Endodermal cell (in vitro differentiated cells): ENCODE results near the gene PCP4L1. TPM values are rescaled to one million over a fixed set of nuclear protein-coding genes. Genes with fewer than 3 reads are reported as not detected.
"Not testable (repeated sequence)": the region's sequence is repeated elsewhere in the genome, so short reads cannot be mapped to it uniquely, and the experiment has no call there.

Experiments used
- DNase-seq: peaks from one replicate; pipeline ENCODE4 v3.0.0-alpha.2; 2017
- H3K27ac ChIP-seq: 2 replicates; pipeline ENCODE4 v1.5.1; 2013; ENCODE audit warnings: mild to moderate bottlenecking, low read depth, low read length, moderate library complexity
- H3K27me3 ChIP-seq: 2 replicates; pipeline ENCODE4 v1.6.1; 2013; ENCODE audit warnings: mild to moderate bottlenecking, low read length, moderate library complexity; ENCODE audit not compliant: insufficient read depth, control insufficient read depth, poor library complexity, severe bottlenecking
- H3K36me3 ChIP-seq: 2 replicates; pipeline ENCODE4 v1.7.0; 2013; ENCODE audit warnings: mild to moderate bottlenecking, low read length, moderate library complexity; ENCODE audit not compliant: control insufficient read depth, insufficient read depth
- H3K4me1 ChIP-seq: one replicate; pipeline ENCODE4 v1.7.0; 2013; ENCODE audit warnings: low read length; ENCODE audit not compliant: control insufficient read depth, insufficient read depth
- H3K4me3 ChIP-seq: 2 replicates; pipeline ENCODE4 v1.5.1; 2013; ENCODE audit warnings: mild to moderate bottlenecking, low read length, moderate library complexity
- H3K9ac ChIP-seq: 2 replicates; pipeline ENCODE4 v1.6.1; 2013; ENCODE audit warnings: mild to moderate bottlenecking, low read length, moderate library complexity; ENCODE audit not compliant: poor library complexity, severe bottlenecking; ENCODE audit errors: extremely low read depth
- H3K9me3 ChIP-seq: 2 replicates; pipeline ENCODE4 v1.6.1; 2013; ENCODE audit warnings: mild to moderate bottlenecking, low read length, moderate library complexity; ENCODE audit not compliant: control insufficient read depth
- H3K27ac Mint-ChIP-seq: 2 replicates; pipeline ENCODE4 v1.8.0; 2020; ENCODE audit warnings: mixed read lengths
- H3K27me3 Mint-ChIP-seq: 2 replicates; pipeline ENCODE4 v1.8.0; 2021; ENCODE audit warnings: mild to moderate bottlenecking, mixed read lengths; ENCODE audit not compliant: insufficient read depth
- H3K36me3 Mint-ChIP-seq: 2 replicates; pipeline ENCODE4 v1.8.0; 2020; ENCODE audit warnings: low read depth, mixed read lengths
- H3K4me1 Mint-ChIP-seq: 2 replicates; pipeline ENCODE4 v1.8.0; 2020; ENCODE audit warnings: mixed read lengths
- H3K4me3 Mint-ChIP-seq: 2 replicates; pipeline ENCODE4 v1.8.0; 2020; ENCODE audit warnings: mild to moderate bottlenecking, moderate library complexity, mixed read lengths
- H3K9me3 Mint-ChIP-seq: 2 replicates; pipeline ENCODE4 v1.8.0; 2020; ENCODE audit warnings: mild to moderate bottlenecking, mixed read lengths
- CTCF ChIP-seq: fragments of 200-600 bp; sonication (generic); conservative IDR thresholded peaks from 2 replicates; pipeline ENCODE4 v1.5.0; 2021; ENCODE audit warnings: antibody characterized with exemption, mild to moderate bottlenecking
- WGBS, 2 experiments: methylation state at CpG; one replicate each; pipeline versions ENCODE4 v1.1.5 to v1.1.7; 2013; ENCODE audit warnings: missing lambda C conversion rate in 2 of 2, mixed read lengths in 1 of 2; ENCODE audit not compliant: insufficient coverage in 1 of 2, insufficient read length in 1 of 2; 5-methylcytosine and 5-hydroxymethylcytosine counted together
- total RNA-seq, 2 donors: library from RNA; stranded (reverse); fragmentation: NEBNext Ultra II Directional in 1 of 2; extraction: Animal tissue kit (Norgen Biotek cat#: 25700) in 1 of 2; gene quantifications; 2 replicates in 1 of 2; 3 replicates in 1 of 2; pipeline ENCODE4 v1.2.1, GENCODE V29; 2021

PCP4L1 gene
- total RNA-seq, 2 donors from 2014 or later: 4.0 to 11.3 TPM

- no peak overlapping the region for H3K4me3 Mint-ChIP-seq
- no peak for TF ChIP-seq CTCF
- peaks cover 3% of the 10 kb centered on the region for H3K36me3 Mint-ChIP-seq
- H3K4me1 Mint-ChIP-seq: peaks cover 10% of the 10 kb centered on the region
- Histone ChIP-seq H3K9ac (no peak overlapping the region), H3K9me3 (peaks cover 2% of the 10 kb centered on the region), H3K27me3 (no peaks in the 10 kb centered on the region), H3K36me3 (no peaks in the 10 kb centered on the region), H3K4me3 (no peak overlapping the region), H3K4me1 (no peaks in the 10 kb centered on the region), H3K27ac (no peak overlapping the region)
- no peak overlapping the region for H3K27ac Mint-ChIP-seq
- H3K9me3 Mint-ChIP-seq: peaks cover 9% of the 10 kb centered on the region
- WGBS, 2 experiments: 94 to 95% methylated on average over 8 of the region's 8 CpGs
- peaks cover 3% of the 10 kb centered on the region for H3K27me3 Mint-ChIP-seq
- DNase-seq: no peak
Measured at GRCh38 chr1:161251579-161251978, 7.0 kb upstream of the PCP4L1 start.

- WGBS, 2 experiments: 94 to 97% methylated on average over 4 to 5 of the region's 5 CpGs
- H3K27me3 ChIP-seq: peaks cover 23% of the 10 kb centered on the region
- H3K27ac Mint-ChIP-seq: not testable (repeated sequence)
Measured at GRCh38 chr1:161255302-161255701, 3.2 kb upstream of the PCP4L1 start.

GRCh38 chr1:161255955-161256520 lies 2.5 kb upstream of the PCP4L1 start:
- not testable (repeated sequence) for H3K36me3 ChIP-seq, H3K27ac ChIP-seq, H3K4me3 Mint-ChIP-seq, H3K9ac ChIP-seq, H3K36me3 Mint-ChIP-seq, H3K4me1 ChIP-seq, DNase-seq, H3K27ac Mint-ChIP-seq
- H3K4me1 Mint-ChIP-seq: peaks cover 30% of the 10 kb centered on the region
- H3K27me3 Mint-ChIP-seq: peaks cover 44% of the 10 kb centered on the region
- peaks cover 26% of the 10 kb centered on the region for H3K9me3 Mint-ChIP-seq
- Histone ChIP-seq H3K27me3 (peaks cover 30% of the 10 kb centered on the region), H3K9me3 (peaks cover 26% of the 10 kb centered on the region), H3K4me3 (peak overlapping the region; percentile 8)
- 69 to 75% methylated on average over 2 to 4 of the region's 4 CpGs for WGBS, 2 experiments

More at GRCh38 chr1:161255302-161255701, 3.2 kb upstream of the PCP4L1 start:
- peaks cover 37% of the 10 kb centered on the region for H3K27me3 Mint-ChIP-seq
- peaks cover 22% of the 10 kb centered on the region for H3K4me1 Mint-ChIP-seq
- Histone ChIP-seq H3K4me3 (peak overlapping the region; percentile 8), H3K9me3 (peaks cover 26% of the 10 kb centered on the region)
- not testable (repeated sequence) for H3K36me3 ChIP-seq, H3K9ac ChIP-seq, H3K36me3 Mint-ChIP-seq, H3K4me1 ChIP-seq, H3K27ac ChIP-seq, H3K4me3 Mint-ChIP-seq, DNase-seq
- peaks cover 26% of the 10 kb centered on the region for H3K9me3 Mint-ChIP-seq

- H3K4me3 ChIP-seq, H3K27ac ChIP-seq, DNase-seq, H3K9ac ChIP-seq, H3K36me3 Mint-ChIP-seq, H3K27ac Mint-ChIP-seq, H3K4me3 Mint-ChIP-seq, H3K4me1 ChIP-seq, H3K36me3 ChIP-seq: not testable (repeated sequence)
- peaks cover 38% of the 10 kb centered on the region for H3K27me3 ChIP-seq
- 96 to 97% methylated on average over 3 to 5 of the region's 5 CpGs for WGBS, 2 experiments
- Mint-ChIP-seq H3K4me1 (peaks cover 37% of the 10 kb centered on the region), H3K9me3 (peaks cover 26% of the 10 kb centered on the region), H3K27me3 (peaks cover 55% of the 10 kb centered on the region)
- peaks cover 26% of the 10 kb centered on the region for H3K9me3 ChIP-seq
Measured at GRCh38 chr1:161257109-161257508, 1.4 kb upstream of the PCP4L1 start.
